GM18498 (cell line): ENCODE measurements around the gene AAK1.
"Not testable (repeated sequence)": the region's sequence is repeated elsewhere in the genome, so short reads cannot be mapped to it uniquely, and the experiment has no call there.

Experiments used
- ATAC-seq: cut with Tn5 transposase; IDR thresholded peaks from one replicate; pipeline ENCODE4 v1.9.1; 2021; ENCODE audit warnings: mild to moderate bottlenecking, moderate library complexity; ENCODE audit not compliant: unreplicated experiment

AAK1 gene

GRCh38 chr2:69576880-69577279, 66.7 kb downstream of the AAK1 start:
- ATAC-seq = no peak

GRCh38 chr2:69575926-69576325, 67.6 kb downstream of the AAK1 start:
- ATAC-seq = no peak

- ATAC-seq = not testable (repeated sequence)
These were observed 68.2 kb downstream of the AAK1 start for GRCh38 chr2:69575371-69575770.

GRCh38 chr2:69572641-69573040, 70.9 kb downstream of the AAK1 start:
- ATAC-seq = no peak

GRCh38 chr2:69571189-69571588, 72.3 kb downstream of the AAK1 start:
- no peak for ATAC-seq

- no peak for ATAC-seq
These were observed 73.1 kb downstream of the AAK1 start for GRCh38 chr2:69570474-69570873.

- ATAC-seq = no peak
These were observed 75.6 kb downstream of the AAK1 start for GRCh38 chr2:69567909-69568300.

- ATAC-seq = no peak
These were observed 76.2 kb downstream of the AAK1 start for GRCh38 chr2:69567157-69567908.

- ATAC-seq = no peak
These were observed 76.9 kb downstream of the AAK1 start for GRCh38 chr2:69566669-69567068.

GRCh38 chr2:69565431-69565839, 78.1 kb downstream of the AAK1 start:
- peak; percentile 71 for ATAC-seq

- ATAC-seq = no peak
These were observed 78.9 kb downstream of the AAK1 start for GRCh38 chr2:69564604-69565003.

- no peak for ATAC-seq
These were observed 80.5 kb downstream of the AAK1 start for GRCh38 chr2:69563021-69563420.

GRCh38 chr2:69561101-69561500, 82.4 kb downstream of the AAK1 start:
- ATAC-seq = no peak

- ATAC-seq = no peak
These were observed 83.4 kb downstream of the AAK1 start for GRCh38 chr2:69560147-69560482.

GRCh38 chr2:69559442-69560146, 83.9 kb downstream of the AAK1 start:
- peak; percentile 73 for ATAC-seq

GRCh38 chr2:69556008-69556407, 87.5 kb downstream of the AAK1 start:
- ATAC-seq = no peak

- ATAC-seq = no peak
These were observed 88.6 kb downstream of the AAK1 start for GRCh38 chr2:69554981-69555380.

GRCh38 chr2:69554568-69554967, 89.0 kb downstream of the AAK1 start:
- ATAC-seq = no peak

GRCh38 chr2:69553991-69554390, 89.5 kb downstream of the AAK1 start:
- no peak for ATAC-seq

- not testable (repeated sequence) for ATAC-seq
These were observed 93.0 kb downstream of the AAK1 start for GRCh38 chr2:69550511-69550910.

GRCh38 chr2:69549421-69549820, 94.1 kb downstream of the AAK1 start:
- no peak for ATAC-seq

- no peak for ATAC-seq
These were observed 95.4 kb downstream of the AAK1 start for GRCh38 chr2:69547984-69548715.
